NCI-H2196 (cell line): ENCODE results near the gene RPS6KA2.
"Not testable (repeated sequence)": the region's sequence is repeated elsewhere in the genome, so short reads cannot be mapped to it uniquely, and the experiment has no call there.

Source experiments
- DNase-seq: peaks from one replicate; lab custom pipeline; 2025; ENCODE audit not compliant: unreplicated experiment; lab: John Stamatoyannopoulos, UW

The RPS6KA2 gene

DNA sequence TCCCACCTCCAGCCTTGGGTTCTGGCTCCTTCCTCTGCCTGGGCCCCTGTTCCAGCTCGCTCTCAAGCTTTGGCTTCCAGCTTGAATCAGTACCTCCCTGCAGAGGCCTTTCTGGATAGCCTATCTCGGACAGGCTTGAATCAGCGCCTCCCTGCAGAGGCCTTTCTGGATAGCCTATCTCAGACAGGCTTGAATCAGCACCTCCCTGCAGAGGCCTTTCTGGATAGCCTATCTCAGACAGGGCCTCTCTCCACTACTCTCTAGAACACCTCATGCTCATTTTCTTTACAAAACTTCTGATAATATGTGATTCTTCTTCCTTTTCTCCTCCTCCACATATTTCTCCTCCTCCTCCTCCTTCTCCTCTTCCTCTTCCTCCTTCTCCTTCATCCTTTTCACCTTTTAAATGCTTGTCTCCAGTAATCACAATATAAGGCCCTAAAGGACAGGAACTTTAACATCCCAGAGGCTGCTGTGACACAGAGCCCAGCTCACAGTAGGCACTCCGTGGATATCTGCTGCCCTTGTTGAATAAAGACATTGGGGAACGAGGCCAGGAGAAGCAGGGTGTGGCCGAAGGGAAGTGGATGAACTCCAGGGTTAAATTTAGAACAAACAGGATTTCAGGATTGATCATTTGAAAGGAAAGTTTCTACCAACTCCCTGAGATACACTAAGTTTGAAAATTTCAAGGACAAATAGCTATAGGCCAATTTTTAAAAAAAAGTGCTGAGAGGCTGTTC lies 9.3 kb upstream of the RPS6KA2 start:
- DNase-seq = no peak

DNA sequence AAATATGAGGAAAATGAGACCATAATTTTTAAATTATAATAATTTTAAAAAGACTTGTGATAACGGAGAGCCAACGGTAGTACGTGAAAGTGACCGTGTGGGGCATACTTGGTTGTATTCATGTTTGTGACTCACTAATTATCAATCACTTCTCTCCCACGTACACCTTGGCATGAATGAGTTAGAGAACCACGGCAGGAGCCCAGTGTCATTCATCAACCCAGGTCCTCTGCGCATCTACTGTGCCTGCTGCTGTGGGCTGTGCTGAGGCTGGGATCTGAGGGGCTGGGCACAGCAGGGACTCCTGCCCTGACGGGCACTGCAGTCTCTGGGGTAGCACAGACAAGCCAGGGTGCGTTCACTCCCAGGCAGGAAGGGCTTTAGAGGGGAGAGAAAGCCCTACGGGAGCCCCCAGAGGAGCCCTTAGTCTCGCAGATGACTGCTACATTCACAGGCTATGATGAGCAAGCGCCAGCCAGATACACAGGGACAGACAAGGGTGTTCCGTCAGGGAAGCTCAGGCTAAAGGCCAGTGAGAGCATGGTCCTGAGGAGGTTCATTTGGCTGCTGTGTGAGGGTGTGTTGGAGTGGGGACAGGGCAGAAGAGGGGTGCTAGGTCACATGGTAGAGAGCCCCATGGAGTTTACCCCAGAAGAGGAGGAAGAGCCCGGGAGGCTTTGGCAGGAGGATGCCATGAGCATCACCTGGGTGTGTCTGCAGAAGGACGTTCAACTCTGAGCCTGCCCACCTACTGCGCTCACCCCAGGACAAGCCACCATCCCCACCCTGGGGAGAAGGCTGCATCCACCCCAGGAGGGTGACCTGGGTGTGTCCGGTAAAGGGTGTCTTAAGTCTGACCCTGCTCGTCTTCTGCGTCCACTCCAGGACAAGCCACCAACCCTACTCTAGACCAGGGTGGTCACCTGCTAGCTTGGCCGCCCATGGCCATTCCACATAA lies 8.2 kb upstream of the RPS6KA2 start:
- DNase-seq = no peak

DNA sequence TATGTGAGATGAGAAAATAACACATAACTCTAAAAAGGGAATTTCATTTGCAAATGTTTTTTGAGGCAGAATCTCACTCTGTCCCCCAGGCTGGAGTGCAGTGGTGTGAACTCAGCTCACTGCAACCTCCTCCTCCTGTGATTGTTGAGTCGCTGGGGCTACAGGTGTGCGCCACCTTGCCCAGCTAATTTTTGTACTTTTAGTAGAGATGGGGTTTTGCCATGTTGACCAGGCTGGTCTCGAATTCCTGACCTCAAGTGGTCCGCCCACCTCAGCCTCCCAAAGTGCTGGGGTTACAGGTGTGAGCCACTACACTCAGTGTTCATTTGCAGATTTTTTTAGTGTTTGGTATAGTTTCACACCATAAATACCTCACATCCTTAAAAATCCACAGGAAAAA lies 7.5 kb upstream of the RPS6KA2 start:
- DNase-seq = not testable (repeated sequence)

DNA sequence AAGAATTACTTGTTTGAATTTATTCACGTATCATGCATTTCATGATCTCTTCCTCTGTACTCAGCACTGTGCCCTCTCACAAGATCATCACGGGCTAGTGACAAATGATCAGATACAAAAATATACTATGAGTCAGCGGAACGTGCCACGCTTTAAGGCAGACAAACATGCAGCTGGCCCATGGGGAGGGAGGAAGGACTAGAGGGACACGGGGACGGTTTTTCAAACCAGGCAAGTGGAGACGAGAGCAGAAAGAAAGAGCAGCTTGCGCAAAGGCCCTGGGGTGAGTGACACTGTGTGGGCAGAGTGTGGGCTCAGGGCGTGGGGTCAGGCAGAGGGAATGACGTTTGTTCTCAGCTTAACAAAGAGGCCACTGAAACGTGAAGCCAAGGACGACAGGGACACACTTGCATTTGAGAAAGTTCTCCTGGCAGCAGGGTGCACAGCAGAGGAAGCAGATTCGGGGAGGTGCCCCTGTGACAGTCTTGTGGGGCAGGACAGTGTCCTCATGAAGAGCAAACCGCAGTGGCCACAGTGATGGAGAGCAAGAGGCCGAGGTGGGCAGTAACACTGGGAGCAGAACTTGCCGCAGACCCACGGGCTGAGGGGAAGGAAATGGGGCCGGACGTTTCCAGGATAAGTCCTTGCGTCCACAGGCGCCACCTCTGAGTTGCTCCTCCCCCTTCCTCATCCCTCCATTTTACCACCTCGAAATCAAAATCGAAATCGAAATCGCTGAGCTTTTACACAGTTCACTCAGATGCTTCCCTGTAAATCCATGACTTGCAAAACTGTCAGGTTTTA lies 6.9 kb upstream of the RPS6KA2 start:
- no peak for DNase-seq

DNA sequence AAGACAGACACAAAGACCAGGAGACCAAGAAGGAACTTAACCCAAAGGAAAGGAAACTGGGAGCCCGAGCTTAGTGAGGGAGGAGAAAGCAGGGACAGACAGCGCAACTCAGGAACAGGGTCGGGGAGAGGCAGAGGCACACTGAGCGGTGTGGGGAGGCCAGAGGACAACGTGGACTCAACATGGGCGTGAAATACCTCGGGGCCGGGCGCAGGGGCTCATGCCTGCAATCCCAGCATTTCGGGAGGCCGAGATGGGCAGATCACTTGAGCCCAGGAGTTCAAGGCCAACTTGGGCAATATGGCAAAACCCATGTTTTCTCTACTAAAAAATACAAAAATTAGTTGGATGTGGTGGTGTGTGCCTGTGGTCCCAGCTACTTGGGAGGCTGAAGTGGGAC lies 5.7 kb upstream of the RPS6KA2 start:
- DNase-seq = no peak

DNA sequence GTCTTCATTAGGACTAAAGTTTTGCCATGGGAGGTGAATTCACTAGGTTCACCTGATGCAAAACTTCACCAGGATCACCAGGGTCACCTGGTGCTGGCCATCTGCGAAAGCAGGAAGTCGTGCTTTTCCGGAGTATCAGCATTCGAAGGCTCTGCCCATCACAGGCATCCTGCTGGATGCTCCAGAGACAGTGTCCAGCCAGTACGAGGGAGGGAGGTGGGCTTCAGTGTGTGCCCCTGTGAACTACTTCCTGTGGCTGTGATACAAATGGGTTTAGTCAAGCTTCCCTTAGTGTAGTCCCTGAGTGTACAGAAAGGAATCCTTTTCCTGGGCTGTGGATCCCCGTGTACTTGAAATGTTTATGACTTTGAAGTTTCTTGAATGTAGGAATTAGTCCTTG lies 3.4 kb upstream of the RPS6KA2 start:
- no peak for DNase-seq

DNA sequence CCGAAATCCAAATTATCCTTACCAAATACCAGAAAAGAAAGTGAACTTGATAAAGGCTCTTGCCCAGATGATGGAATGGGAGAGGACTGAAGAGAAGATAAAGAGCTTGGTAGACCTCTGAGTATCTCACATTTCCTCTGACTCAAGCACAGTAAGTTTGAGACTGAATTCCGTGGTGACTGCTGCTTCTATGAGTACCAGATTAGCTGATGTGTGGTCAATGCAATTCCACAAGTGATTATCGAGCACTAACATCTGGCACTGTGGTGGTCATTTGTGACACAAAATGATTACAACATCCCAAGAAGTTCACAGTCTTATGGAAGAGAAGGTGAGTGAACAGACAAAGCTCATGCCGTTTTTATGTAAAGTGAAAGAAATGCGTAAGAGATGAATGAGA lies 2.6 kb upstream of the RPS6KA2 start:
- no peak for DNase-seq

DNA sequence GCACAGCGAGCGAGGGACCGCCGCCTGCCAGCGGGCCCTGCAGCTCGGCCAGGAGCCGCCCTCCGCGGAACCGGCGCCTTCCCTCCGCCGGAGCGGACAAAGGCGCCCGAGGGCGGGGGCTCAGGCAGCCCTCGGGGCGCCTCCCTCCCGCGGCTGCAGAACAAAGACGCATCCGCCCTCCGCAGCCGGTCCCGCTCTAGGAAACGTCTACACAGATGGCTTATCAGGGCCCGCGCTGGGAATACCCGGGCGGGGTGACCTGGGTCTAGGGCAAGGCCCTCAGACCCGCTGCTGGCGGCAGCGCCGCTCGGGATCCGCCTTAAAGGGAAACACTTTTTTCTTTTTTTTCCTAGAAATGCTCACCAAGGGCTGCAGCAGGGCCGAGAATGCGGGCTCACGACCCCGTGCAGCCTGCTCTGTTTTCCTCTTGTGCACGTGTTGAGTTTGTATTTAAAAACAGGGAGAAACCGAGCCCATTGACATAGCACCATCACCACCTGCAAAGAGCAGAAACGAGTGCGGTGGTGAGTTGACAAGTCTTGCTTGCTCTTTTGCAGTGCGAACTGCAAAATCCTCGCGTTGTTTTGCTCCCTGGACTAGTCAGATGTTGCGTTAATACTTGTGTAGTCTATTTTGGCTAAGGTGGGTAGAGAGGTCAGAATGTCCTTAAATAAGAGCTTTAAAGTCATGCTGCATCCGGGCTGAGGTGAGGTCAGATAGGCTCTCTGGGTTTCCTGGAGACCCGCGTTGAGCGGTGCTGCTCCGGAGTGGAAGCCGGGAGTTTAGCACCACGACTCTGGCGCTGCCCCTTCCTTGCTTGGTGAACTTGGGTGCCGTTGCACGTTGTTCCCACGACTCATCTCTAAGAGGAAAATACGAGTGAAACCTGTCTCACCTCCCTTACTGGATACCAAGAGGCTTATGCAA lies 1.1 kb upstream of the RPS6KA2 start:
- DNase-seq = peak; percentile 29

DNA sequence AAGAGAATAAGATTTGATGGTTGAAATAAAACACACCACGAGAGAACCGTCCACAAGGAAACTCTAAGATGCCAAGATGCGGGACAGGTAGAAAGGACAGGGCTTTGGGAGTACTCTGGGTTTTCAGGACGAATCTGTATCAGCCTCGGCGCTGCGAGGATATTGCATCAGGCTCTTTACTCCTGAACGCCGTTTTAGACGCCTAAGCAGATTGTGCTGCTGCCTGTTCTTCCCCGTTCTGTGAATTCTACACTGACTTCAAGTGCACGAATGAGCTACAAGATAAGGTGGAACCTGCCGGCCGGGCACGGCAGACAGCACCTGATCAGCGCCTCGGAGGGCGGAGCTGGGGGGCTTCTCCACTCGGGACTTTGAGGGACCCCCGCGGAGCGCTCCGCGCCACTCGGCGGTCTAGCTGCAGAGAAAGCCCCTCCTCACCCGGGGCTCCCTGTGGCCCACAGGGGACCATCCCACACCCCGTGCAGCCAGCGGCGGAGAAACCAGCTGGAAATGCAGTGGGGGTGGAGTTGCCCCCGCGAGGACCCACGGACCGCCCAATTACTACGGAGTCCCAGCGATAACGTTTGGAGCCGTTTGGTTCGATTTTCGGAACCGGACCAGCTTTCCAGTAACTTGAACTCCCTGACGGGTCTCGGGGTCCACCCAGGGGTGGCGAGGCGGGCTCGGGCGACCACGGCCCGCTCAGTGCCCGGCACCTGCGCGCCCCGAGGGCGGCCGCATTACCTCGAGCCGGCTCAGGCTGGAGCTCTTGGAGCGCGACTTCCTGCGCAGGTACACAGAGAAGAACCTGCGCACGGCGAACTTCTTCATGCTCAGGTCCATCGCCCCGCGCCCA lies 646 bp downstream of the RPS6KA2 start:
- peak; percentile 23 for DNase-seq

DNA sequence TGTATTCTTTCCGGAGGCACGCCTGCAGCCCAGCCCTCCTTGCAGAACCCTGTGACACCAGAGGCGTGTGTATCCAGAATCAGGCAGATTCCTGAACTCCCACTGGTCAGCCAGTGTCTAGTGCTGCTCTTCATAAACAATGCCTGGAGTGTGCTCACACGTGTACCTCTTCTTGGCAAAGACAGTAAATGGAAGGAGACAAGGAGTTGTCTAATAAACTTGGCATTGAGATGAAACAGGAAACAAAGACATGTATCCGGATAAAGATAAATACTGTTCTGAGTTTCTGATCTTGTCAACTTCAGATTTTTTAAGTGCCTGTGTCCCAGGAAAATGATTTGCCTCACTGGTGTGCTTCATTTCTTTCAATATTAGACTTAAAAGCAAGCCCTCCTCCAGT lies 1.7 kb downstream of the RPS6KA2 start:
- no peak for DNase-seq

DNA sequence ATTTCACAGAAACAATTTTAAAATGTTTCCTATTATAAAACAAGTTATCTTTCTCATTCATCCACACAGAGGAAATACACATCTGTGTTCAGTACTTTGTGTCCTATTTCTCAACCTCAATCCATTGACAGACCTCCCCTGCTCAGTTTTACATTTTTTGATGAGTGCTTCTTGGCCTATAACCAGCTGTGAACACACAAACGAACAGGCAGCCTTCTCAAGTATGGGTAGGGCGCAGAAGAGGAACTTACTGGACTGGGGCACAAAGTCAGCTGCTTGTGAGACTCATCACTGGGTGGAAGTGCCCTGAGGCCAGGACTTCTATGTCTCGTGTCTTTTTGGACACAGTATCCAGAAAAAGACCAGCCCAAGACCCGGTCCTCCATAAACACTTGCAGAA lies 2.8 kb downstream of the RPS6KA2 start:
- no peak for DNase-seq

DNA sequence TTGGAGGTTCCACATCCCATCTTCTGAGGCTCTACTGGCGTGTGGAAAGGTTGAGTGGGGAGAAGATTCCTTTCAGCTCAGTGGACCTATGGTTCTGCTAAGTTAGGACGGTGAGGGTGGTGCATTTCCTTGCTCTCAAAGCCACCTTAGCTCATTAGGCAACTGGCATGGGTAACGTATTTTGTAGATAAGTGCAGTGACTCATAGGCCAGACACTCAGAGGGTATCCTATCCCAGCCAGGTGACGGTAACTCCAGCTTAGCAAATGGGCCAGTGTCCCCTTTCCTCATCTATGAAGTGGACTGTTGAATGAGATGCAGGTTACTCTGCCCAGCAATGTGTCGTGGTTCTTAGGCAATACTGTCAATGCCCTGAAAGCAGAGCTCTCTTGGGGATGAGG lies 3.7 kb downstream of the RPS6KA2 start:
- DNase-seq = no peak

DNA sequence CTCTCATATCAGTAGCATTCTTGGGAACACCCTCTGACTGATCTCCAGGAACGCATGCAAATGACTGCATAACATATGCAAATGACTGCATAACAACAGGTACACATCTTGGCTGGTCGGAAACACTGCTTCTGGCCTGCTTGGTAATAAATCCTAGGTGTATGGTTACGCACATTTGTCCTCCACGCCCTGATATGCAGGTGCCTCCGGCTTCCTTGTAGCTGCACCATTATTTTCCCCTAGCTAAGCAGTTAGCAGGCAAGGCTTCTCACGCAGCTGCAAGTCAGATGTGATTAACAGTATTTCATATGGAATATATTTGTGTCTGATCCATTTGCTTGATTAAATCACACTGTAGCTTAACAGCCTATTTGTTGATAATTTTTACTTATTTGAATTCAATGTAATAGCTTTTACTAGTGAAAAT lies 5.9 kb downstream of the RPS6KA2 start:
- DNase-seq = no peak

DNA sequence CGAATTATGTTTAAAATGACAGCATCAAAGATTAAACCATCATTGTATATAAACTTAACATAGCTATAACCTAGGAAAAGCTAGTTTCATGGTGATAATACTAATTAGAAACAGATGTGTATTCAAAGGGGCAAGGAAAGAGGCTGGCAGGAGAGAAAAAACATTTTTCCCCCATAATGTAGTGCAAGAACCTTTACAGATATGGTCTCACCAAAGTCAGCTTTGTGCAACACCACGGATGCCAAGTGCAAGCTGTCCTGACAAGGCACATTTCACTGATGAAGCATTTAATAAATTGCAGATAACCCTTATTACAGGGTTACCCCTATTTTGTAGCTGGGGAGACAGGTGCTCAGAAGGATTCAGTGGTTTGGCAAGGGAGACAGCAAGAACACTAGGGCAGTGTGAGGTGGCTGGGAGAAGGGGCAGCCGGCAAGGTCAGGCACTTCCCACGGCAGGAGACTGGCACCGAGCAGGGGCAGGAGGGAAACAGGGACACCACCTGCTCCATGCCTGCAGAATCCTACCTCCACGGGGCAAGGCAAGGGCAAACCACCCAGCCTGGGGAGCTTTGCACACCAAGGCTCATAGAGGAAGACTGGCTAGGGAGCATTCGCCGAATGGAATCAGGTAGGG lies 6.5 kb downstream of the RPS6KA2 start:
- DNase-seq = no peak

DNA sequence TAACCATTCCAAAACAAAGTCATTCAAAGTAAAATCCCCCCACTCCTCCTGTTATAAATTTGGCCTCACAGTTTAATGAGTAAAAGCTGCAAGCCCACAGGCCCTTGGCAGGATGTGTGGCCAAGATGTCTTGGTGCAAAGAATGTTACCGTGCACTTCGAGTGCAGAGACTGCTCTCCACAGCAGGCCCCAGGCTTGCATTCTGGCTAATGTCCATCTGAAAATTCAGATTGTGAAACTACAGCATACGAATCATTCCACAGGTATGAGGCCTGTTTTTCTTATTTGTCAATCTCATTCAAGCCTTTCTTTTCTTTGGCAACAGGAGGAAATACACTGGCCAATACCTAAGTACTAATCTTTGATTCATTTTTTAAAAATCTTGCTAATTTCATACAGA lies 7.1 kb downstream of the RPS6KA2 start:
- no peak for DNase-seq

DNA sequence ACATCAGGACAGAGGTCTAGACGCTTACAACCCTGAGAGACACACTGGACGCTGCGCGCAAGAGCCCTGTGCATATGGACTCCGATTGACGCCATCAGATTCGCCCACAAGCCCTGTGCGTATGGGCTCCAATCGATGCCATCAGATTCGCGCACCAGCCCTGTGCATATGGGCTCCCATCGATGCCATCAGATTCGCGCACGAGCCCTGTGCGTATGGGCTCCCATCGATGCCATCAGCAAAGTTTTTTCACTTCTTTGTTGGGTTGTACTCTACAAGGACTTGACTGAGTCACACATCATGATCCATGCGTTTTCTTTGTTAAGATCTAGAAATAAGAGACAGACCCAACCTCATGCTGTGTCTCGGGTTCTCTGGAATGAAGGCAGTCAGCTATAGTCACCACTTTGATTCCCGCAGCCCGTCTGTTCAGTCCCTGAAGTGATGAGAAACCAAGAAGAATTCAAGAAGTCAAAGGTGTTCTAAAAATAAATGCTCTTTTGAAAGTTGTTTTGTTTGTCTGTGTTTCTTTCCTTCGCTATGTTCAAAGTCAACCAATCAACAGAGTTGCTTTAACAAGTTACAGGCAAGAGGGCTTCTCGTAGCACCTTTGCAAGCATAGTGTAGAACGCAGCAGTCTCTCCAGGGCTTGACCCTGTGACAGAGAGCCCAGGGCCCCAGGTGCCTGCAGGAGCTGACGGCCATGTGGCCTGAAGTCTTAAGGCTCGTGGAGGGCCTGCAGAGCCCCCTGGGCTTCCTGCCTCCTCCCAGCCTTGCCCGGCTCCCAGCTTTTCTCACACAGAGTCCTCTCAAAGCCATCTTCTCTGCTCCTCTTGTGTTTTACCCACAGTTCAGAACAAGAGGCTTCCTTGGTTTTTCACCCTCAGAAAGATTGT lies 7.9 kb downstream of the RPS6KA2 start:
- DNase-seq = no peak

DNA sequence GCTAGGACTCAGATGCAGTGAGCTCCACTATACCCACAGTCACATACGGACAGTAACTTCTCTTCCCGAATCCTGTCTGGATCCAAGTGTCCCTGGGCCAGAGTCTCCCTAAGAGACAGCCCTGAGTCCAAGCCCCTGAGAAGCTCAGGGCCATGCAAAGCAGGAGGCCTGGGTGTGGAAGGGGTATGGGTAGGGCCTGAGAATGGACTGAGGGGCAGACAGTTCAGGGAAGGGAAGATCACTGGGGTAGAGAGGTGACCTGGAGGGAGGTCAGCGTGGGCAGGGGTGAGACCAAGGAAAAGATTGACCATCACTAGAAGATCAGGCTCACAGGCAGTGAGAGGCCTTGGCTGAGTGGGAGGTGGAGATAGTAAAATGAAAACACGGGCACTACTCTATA lies 8.8 kb downstream of the RPS6KA2 start:
- no peak for DNase-seq

DNA sequence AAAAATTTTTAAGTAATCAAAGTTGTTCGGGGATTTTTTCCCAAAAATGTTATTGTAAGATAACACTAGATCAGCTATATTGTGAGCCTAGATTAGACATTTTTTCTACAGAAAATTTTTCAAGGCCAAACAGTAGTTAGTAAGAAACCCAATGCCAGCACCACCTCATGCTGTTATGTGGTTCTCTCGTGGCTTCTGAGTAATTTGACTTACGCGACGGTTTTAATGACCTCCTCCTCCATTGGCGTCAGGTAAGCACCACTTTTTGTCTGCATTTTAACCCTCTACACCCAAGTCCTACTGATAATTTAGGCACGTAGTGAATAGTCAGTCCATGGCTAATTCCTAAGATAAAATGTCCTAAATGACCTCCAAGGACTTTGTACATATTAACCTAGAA lies 9.7 kb downstream of the RPS6KA2 start:
- DNase-seq = no peak
